GM12878 (cell line): Measurements from ENCODE around the gene THRAP3. TPM values are rescaled to one million over a fixed set of nuclear protein-coding genes. Genes with fewer than 3 reads are reported as not detected.

Source experiments
- ATAC-seq: fragments of 200-7000 bp; cut with Tn5 transposase; 3 replicates; pipeline ENCODE4 v1.9.1; 2020; ENCODE audit warnings: mild to moderate bottlenecking, moderate library complexity
- BruUV-seq: library from RNA; stranded (reverse); fragments of 400-500 nt; replicated peaks from 2 replicates; lab custom pipeline; 2021; lab: Mats Ljungman, UMichigan
- CTCF ChIA-PET: fragments of 300-600 bp; sonication (Branson Sonifier 250); formaldehyde crosslinking; extraction: SDS; loops from one replicate; lab custom pipeline; 2021; ENCODE audit warnings: inconsistent platforms; lab: Yijun Ruan, JAX
- POLR2A ChIA-PET: fragments of 350-600 bp; formaldehyde crosslinking; extraction: SDS; loops from one replicate; lab custom pipeline; 2021; ENCODE audit warnings: inconsistent platforms; lab: Charles Lee
- RAD21 ChIA-PET: fragments of 300-600 bp; sonication (Branson Sonifier 250); formaldehyde crosslinking; loops from one replicate; lab custom pipeline; 2023; ENCODE audit warnings: antibody characterized with exemption; ENCODE audit not compliant: unreplicated experiment; lab: Charles Lee
- SMC1A ChIA-PET: fragments of 300-600 bp; sonication (Branson Sonifier 250); formaldehyde crosslinking; loops from one replicate; lab custom pipeline; 2023; ENCODE audit not compliant: unreplicated experiment, uncharacterized antibody; lab: Charles Lee
- DNase-seq: peaks from one replicate; pipeline ENCODE4 v3.0.0-alpha.2; 2011; ENCODE audit warnings: low read depth, low spot score
- FAIRE-seq: peaks from 3 replicates; lab custom pipeline; 2011; peaks lifted over from hg19 to GRCh38; lab: Jason Lieb, UNC
- H2AFZ ChIP-seq: 2 replicates; pipeline ENCODE4 v1.6.0; 2011; ENCODE audit warnings: low read depth, low read length, control low read depth; ENCODE audit not compliant: control insufficient read depth
- H3K27ac ChIP-seq: 2 replicates; pipeline ENCODE4 v1.5.1; 2011; ENCODE audit warnings: control low read depth; ENCODE audit not compliant: control insufficient read depth, insufficient read depth
- H3K27me3 ChIP-seq, 2 experiments: replicated peaks in 1 of 2; 2 replicates each; pipeline versions ENCODE4 v1.6.0 to v1.6.1; 2011; ENCODE audit warnings: low read length in 1 of 2; ENCODE audit not compliant: control insufficient read depth in 2 of 2, insufficient read depth in 2 of 2
- H3K36me3 ChIP-seq, 2 experiments: 2 replicates each; pipeline ENCODE4 v1.5.1; 2011; ENCODE audit warnings: low read length in 1 of 2; ENCODE audit not compliant: control insufficient read depth in 2 of 2, insufficient read depth in 2 of 2
- H3K4me1 ChIP-seq: 2 replicates; pipeline ENCODE4 v1.6.1; 2011; ENCODE audit warnings: mild to moderate bottlenecking, low read length, moderate library complexity, mixed read lengths; ENCODE audit not compliant: control insufficient read depth, insufficient read depth
- H3K4me2 ChIP-seq: 2 replicates; pipeline ENCODE4 v1.6.0; 2011; ENCODE audit warnings: control low read depth; ENCODE audit not compliant: control insufficient read depth, insufficient read depth
- H3K4me3 ChIP-seq: fragments of 200-600 bp; sonication (generic); 2 replicates; pipeline ENCODE4 v1.5.1; 2016
- H3K79me2 ChIP-seq: 2 replicates; pipeline ENCODE4 v1.6.0; 2011; ENCODE audit warnings: low read length; ENCODE audit not compliant: control insufficient read depth, insufficient read depth
- H3K9ac ChIP-seq: 2 replicates; pipeline ENCODE4 v1.8.0; 2011; ENCODE audit warnings: low read length, control low read depth, mixed read lengths; ENCODE audit not compliant: control insufficient read depth, insufficient read depth
- H3K9me3 ChIP-seq: replicated peaks from 3 replicates; pipeline ENCODE4 v1.5.1; 2011; ENCODE audit warnings: mild to moderate bottlenecking, low read length; ENCODE audit not compliant: control insufficient read depth, insufficient read depth
- H4K20me1 ChIP-seq: 2 replicates; pipeline ENCODE4 v1.6.0; 2011; ENCODE audit not compliant: control insufficient read depth, insufficient read depth
- BCL3 ChIP-seq: IDR thresholded peaks from 2 replicates; pipeline ENCODE4 v1.6.1; 2011; ENCODE audit warnings: borderline replicate concordance, low read depth, mild to moderate bottlenecking, moderate library complexity, low read length; ENCODE audit not compliant: insufficient read depth, poor library complexity, severe bottlenecking
- CTCF ChIP-seq, 3 experiments: IDR thresholded peaks in 2 of 3; conservative IDR thresholded peaks in 1 of 3; 2 replicates each; pipeline ENCODE4 v1.5.1; 2011; ENCODE audit warnings: low read depth in 3 of 3, low read length in 3 of 3, mild to moderate bottlenecking in 3 of 3, control low read depth in 2 of 3, moderate library complexity in 2 of 3, inconsistent platforms in 1 of 3, mixed read lengths in 1 of 3; ENCODE audit not compliant: control insufficient read depth in 2 of 3, insufficient read depth in 1 of 3; ENCODE audit errors: extremely low read depth in 1 of 3
- WGBS: methylation state at CpG from one replicate; pipeline ENCODE4 v1.1.6; 2016; ENCODE audit warnings: low lambda C conversion rate; ENCODE audit not compliant: insufficient replicate concordance, insufficient coverage; ENCODE audit errors: missing lambda C conversion rate; 5-methylcytosine and 5-hydroxymethylcytosine counted together
- in situ Hi-C: fragments of 300-500 bp; cut with MboI; formaldehyde crosslinking; loops from 9 replicates; pipeline ENCODE4 v1.14.3; 2018; ENCODE audit warnings: mixed read lengths
- intact Hi-C: fragments of 100-400 bp; cut with micrococcal nuclease; formaldehyde crosslinking; loops from one replicate; pipeline ENCODE4 v1.14.2; 2022; ENCODE audit not compliant: unreplicated experiment
- polyA plus RNA-seq, 11 experiments: library from polyadenylated mRNA; depleted of rRNA in 4 of 11; unstranded in 6 of 11; stranded (reverse) in 5 of 11; fragments of >200 nt; fragmentation: Nextera tagmentation in 4 of 11; fragmentation: Illumina TruSeq in 1 of 11; extraction: Ambion mirVana in 4 of 11; extraction: Trizol in 1 of 11; gene quantifications; 1 replicate in 1 of 11; 2 replicates in 10 of 11; pipeline versions ENCODE4 v1.2.1 to v1.2.3, GENCODE V29; 2011 to 2016; ENCODE audit warnings: inconsistent platforms in 2 of 11, missing spikeins in 2 of 11, low read depth in 1 of 11
- total RNA-seq, 4 experiments: library from RNA; depleted of rRNA in 3 of 4; stranded (reverse); fragments of >200 nt in 3 of 4; fragmentation: Illumina TruSeq in 1 of 4; extraction: Trizol in 1 of 4; gene quantifications; 2 replicates each; pipeline versions ENCODE4 v1.2.1 to v1.2.3, GENCODE V29; 2013 to 2021

The THRAP3 gene
- total and polyA plus RNA-seq, 10 of the 15 experiments (the other 5 are each of a cell fraction or from before 2014, with no cell fraction given): 76.3 to 173 (median 136) TPM

- ChIA-PET SMC1A (no interaction called here), POLR2A (interaction anchor here (0.7 kb wide), 1 partner anchor 316 kb away, joined by 4 read pairs; no protein-coding TSS in a partner anchor), RAD21 (interaction anchor here (0.7 kb wide), 1 partner anchor 122 kb away, joined by 5 read pairs; no protein-coding TSS in a partner anchor), CTCF (interaction anchor here (1.2 kb wide), 1 partner anchor 14 kb away, joined by 4 read pairs; no protein-coding TSS in a partner anchor)
- H3K4me3 ChIP-seq: no peak overlapping the region
- H3K4me1 ChIP-seq: peaks cover 9% of the 10 kb centered on the region
- no peak for ATAC-seq
- no peaks in the 10 kb centered on the region for H3K79me2 ChIP-seq
- no peaks in the 10 kb centered on the region for H3K27me3 ChIP-seq
- no peak for DNase-seq
- no peaks in the 10 kb centered on the region for H3K9me3 ChIP-seq
- WGBS: 60% methylated on average over 6 of the region's 6 CpGs
- intact Hi-C loops (no loop called here), in situ Hi-C loops (no loop called here)
- BruUV-seq: no TSS peak
- H2AFZ ChIP-seq: no peak overlapping the region
- H4K20me1 ChIP-seq: no peaks in the 10 kb centered on the region
- H3K36me3 ChIP-seq: no peaks in the 10 kb centered on the region
- TF ChIP-seq CTCF (IDR thresholded peaks at IDR 0.05 in 2 of 3, conservative IDR thresholded peaks at IDR 0.05 in 1 of 3; ENCODE audit: control insufficient read depth in 2 of 3, extremely low read depth in 1 of 3, insufficient read depth in 1 of 3, low read depth in 3 of 3, low read length in 3 of 3): 0 out of 6 replicates have a peak, but pooled peaks of 1 of the 3 experiments have one; percentile 11
- no peak for TF ChIP-seq BCL3
- no peak overlapping the region for H3K4me2 ChIP-seq
- no peak for FAIRE-seq
- H3K9ac ChIP-seq: no peak overlapping the region
- no peak overlapping the region for H3K27ac ChIP-seq
Observed at GRCh38 chr1:36208978-36209703, 15.1 kb upstream of the THRAP3 start.
